Measurements from ENCODE around the gene GLRX2. TPM values are rescaled to one million over a fixed set of nuclear protein-coding genes. Genes with fewer than 3 reads are reported as not detected.

The GLRX2 gene
- total and polyA plus RNA-seq, 4 donors, result 3.1 to 25.8 (median 7.8) TPM

- peaks cover 0 to 22% (median 16%) of the 10 kb centered on the region in 4 donors for H3K4me1 ChIP-seq (ENCODE audit: control insufficient read depth in 4 of 4, insufficient read depth in 4 of 4, low read length in 3 of 4)
- DNase-seq (ENCODE audit: low spot score), result no peak
- TF ChIP-seq ATF3 (IDR thresholded peaks at IDR 0.05) (no peak), HNF4G (IDR thresholded peaks at IDR 0.05) (no peak), HNF4A (conservative IDR thresholded peaks at IDR 0.05) (no peak), JUND (IDR thresholded peaks at IDR 0.05) (no peak), FOXA1 (IDR thresholded peaks at IDR 0.05) (no peak), SP1 (IDR thresholded peaks at IDR 0.05) (no peak), YY1 (IDR thresholded peaks at IDR 0.05) (no peak), NR2F2 (IDR thresholded peaks at IDR 0.05) (no peak), TAF1 (conservative IDR thresholded peaks at IDR 0.05) (no peak), RXRA (IDR thresholded peaks at IDR 0.05) (no peak), CTCF (IDR thresholded peaks at IDR 0.05; ENCODE audit: low read depth, low read length, missing input control) (no peak), FOXA2 (IDR thresholded peaks at IDR 0.05) (no peak), GABPA (IDR thresholded peaks at IDR 0.05 in 1 of 2, conservative IDR thresholded peaks at IDR 0.05 in 1 of 2) (no peak)
- TF ChIP-seq, protein P1, sequence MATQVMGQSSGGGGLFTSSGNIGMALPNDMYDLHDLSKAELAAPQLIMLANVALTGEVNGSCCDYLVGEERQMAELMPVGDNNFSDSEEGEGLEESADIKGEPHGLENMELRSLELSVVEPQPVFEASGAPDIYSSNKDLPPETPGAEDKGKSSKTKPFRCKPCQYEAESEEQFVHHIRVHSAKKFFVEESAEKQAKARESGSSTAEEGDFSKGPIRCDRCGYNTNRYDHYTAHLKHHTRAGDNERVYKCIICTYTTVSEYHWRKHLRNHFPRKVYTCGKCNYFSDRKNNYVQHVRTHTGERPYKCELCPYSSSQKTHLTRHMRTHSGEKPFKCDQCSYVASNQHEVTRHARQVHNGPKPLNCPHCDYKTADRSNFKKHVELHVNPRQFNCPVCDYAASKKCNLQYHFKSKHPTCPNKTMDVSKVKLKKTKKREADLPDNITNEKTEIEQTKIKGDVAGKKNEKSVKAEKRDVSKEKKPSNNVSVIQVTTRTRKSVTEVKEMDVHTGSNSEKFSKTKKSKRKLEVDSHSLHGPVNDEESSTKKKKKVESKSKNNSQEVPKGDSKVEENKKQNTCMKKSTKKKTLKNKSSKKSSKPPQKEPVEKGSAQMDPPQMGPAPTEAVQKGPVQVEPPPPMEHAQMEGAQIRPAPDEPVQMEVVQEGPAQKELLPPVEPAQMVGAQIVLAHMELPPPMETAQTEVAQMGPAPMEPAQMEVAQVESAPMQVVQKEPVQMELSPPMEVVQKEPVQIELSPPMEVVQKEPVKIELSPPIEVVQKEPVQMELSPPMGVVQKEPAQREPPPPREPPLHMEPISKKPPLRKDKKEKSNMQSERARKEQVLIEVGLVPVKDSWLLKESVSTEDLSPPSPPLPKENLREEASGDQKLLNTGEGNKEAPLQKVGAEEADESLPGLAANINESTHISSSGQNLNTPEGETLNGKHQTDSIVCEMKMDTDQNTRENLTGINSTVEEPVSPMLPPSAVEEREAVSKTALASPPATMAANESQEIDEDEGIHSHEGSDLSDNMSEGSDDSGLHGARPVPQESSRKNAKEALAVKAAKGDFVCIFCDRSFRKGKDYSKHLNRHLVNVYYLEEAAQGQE (IDR thresholded peaks at IDR 0.05), result no peak
- TF ChIP-seq, protein P2, sequence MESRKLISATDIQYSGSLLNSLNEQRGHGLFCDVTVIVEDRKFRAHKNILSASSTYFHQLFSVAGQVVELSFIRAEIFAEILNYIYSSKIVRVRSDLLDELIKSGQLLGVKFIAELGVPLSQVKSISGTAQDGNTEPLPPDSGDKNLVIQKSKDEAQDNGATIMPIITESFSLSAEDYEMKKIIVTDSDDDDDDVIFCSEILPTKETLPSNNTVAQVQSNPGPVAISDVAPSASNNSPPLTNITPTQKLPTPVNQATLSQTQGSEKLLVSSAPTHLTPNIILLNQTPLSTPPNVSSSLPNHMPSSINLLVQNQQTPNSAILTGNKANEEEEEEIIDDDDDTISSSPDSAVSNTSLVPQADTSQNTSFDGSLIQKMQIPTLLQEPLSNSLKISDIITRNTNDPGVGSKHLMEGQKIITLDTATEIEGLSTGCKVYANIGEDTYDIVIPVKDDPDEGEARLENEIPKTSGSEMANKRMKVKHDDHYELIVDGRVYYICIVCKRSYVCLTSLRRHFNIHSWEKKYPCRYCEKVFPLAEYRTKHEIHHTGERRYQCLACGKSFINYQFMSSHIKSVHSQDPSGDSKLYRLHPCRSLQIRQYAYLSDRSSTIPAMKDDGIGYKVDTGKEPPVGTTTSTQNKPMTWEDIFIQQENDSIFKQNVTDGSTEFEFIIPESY (IDR thresholded peaks at IDR 0.05), result no peak
- H3K9ac ChIP-seq (ENCODE audit: low read depth in 1 of 2, low read length in 2 of 2), result no peak overlapping the region
- 84% methylated on average over 3 of the region's 3 CpGs for WGBS
- no peaks in the 10 kb centered on the region for H3K9me3 ChIP-seq (ENCODE audit: control insufficient read depth in 4 of 4, low read length in 3 of 4)
- H3K36me3 ChIP-seq (ENCODE audit: control insufficient read depth in 4 of 4, insufficient read depth in 3 of 4, low read depth in 1 of 4, low read length in 3 of 4), result no peaks in the 10 kb centered on the region
- no peaks in the 10 kb centered on the region for H3K27me3 ChIP-seq (ENCODE audit: control insufficient read depth in 4 of 4, insufficient read depth in 4 of 4, low read length in 3 of 4)
- H3K27ac ChIP-seq (ENCODE audit: low read depth in 1 of 2, low read length in 2 of 2), result no peak overlapping the region
- H3K4me3 ChIP-seq (ENCODE audit: low read depth in 1 of 3, low read length in 3 of 3), result no peak overlapping the region
These were observed 3.3 kb upstream of the GLRX2 start for GRCh38 chr1:193108471-193108870.

- Histone ChIP-seq H3K36me3 (ENCODE audit: control insufficient read depth in 4 of 4, insufficient read depth in 3 of 4, low read depth in 1 of 4, low read length in 3 of 4) (no peaks in the 10 kb centered on the region), H3K9ac (ENCODE audit: low read depth in 1 of 2, low read length in 2 of 2) (peak overlapping the region; percentile 83 to 90), H3K9me3 (ENCODE audit: control insufficient read depth in 4 of 4, low read length in 3 of 4) (no peaks in the 10 kb centered on the region), H3K27me3 (ENCODE audit: control insufficient read depth in 4 of 4, insufficient read depth in 4 of 4, low read length in 3 of 4) (no peaks in the 10 kb centered on the region), H3K27ac (ENCODE audit: low read depth in 1 of 2, low read length in 2 of 2) (peak overlapping the region; percentile 93 to 96), H3K4me1 (ENCODE audit: control insufficient read depth in 4 of 4, insufficient read depth in 4 of 4, low read length in 3 of 4) (peaks cover 0 to 19% (median 9%) of the 10 kb centered on the region in 4 donors), H3K4me3 (ENCODE audit: low read depth in 1 of 3, low read length in 3 of 3) (peak overlapping the region; percentile 73 to 90 (median 73))
- TF ChIP-seq RXRA (IDR thresholded peaks at IDR 0.05) (no peak), TAF1 (conservative IDR thresholded peaks at IDR 0.05) (no peak), JUND (IDR thresholded peaks at IDR 0.05) (no peak), YY1 (IDR thresholded peaks at IDR 0.05) (no peak), GABPA (IDR thresholded peaks at IDR 0.05 in 1 of 2, conservative IDR thresholded peaks at IDR 0.05 in 1 of 2) (no peak), RAD21 (IDR thresholded peaks at IDR 0.05) (no peak), HNF4G (IDR thresholded peaks at IDR 0.05) (no peak), ATF3 (IDR thresholded peaks at IDR 0.05) (no peak), EGR1 (IDR thresholded peaks at IDR 0.05; ENCODE audit: low read depth in 2 of 2) (no peak), NR2F2 (IDR thresholded peaks at IDR 0.05) (no peak), SP1 (IDR thresholded peaks at IDR 0.05) (no peak), HNF4A (conservative IDR thresholded peaks at IDR 0.05) (no peak)
- TF ChIP-seq, protein P3, sequence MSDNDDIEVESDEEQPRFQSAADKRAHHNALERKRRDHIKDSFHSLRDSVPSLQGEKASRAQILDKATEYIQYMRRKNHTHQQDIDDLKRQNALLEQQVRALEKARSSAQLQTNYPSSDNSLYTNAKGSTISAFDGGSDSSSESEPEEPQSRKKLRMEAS (IDR thresholded peaks at IDR 0.05), result no peak
- 47% methylated on average over 4 of the region's 4 CpGs for WGBS
- no peak for DNase-seq (ENCODE audit: low spot score)
These were observed 585 bp upstream of the GLRX2 start for GRCh38 chr1:193105821-193106177.

All from liver (tissue), 9 donors.